ENCODE results near the gene KIF19. TPM values are rescaled to one million over a fixed set of nuclear protein-coding genes. Genes with fewer than 3 reads are reported as not detected.

The KIF19 gene
- polyA plus RNA-seq, 1 donor (not counting 4 experiments of a cell fraction or from before 2014, with no cell fraction given): not detected

- H3K4me1 ChIP-seq (ENCODE audit: control insufficient read depth, extremely low read depth, insufficient read depth, low read length): no peaks in the 10 kb centered on the region
- no peak for DNase-seq (ENCODE audit: low read depth, low spot score)
- no peak overlapping the region for H3K27ac ChIP-seq (ENCODE audit: control insufficient read depth, insufficient read depth, low read length)
- no peak overlapping the region for H3K4me3 ChIP-seq (ENCODE audit: control insufficient read depth in 2 of 3, extremely low read depth in 1 of 3, insufficient read depth in 2 of 3, low read depth in 1 of 3, low read length in 3 of 3)
- dilution Hi-C loops (cut with MboI; ENCODE audit: extremely low pct_ligation_motif_present, low sequenced_read_pairs): no loop called here
- H3K36me3 ChIP-seq (ENCODE audit: control insufficient read depth in 2 of 2, extremely low read depth in 1 of 2, insufficient read depth in 2 of 2, low read length in 2 of 2): no peaks in the 10 kb centered on the region
- no peaks in the 10 kb centered on the region for H3K9me1 ChIP-seq (ENCODE audit: control insufficient read depth, extremely low read depth, insufficient read depth, low read length)
- FAIRE-seq: no peak
- no peak overlapping the region for H3K4me2 ChIP-seq (ENCODE audit: control insufficient read depth, extremely low read depth, insufficient read depth, low read depth, low read length)
- H2AFZ ChIP-seq (ENCODE audit: control insufficient read depth, low read length): no peak overlapping the region
- no peaks in the 10 kb centered on the region for H3K79me2 ChIP-seq (ENCODE audit: control insufficient read depth, insufficient read depth, low read length)
- peaks cover 66% of the 10 kb centered on the region for H3K27me3 ChIP-seq (ENCODE audit: control insufficient read depth, extremely low read depth, insufficient read depth, low read length)
- H3K9ac ChIP-seq (ENCODE audit: control insufficient read depth, extremely low read depth, insufficient read depth, low read length): no peak overlapping the region
- H3K9me3 ChIP-seq (ENCODE audit: control insufficient read depth, low read depth, low read length): no peaks in the 10 kb centered on the region
- H4K20me1 ChIP-seq (ENCODE audit: control insufficient read depth, extremely low read depth, insufficient read depth, low read length): no peaks in the 10 kb centered on the region
- TF ChIP-seq EZH2 (IDR thresholded peaks at IDR 0.05; ENCODE audit: low read length) (no peak), CTCF (optimal IDR thresholded peaks at IDR 0.05 in 1 of 3, IDR thresholded peaks at IDR 0.05 in 1 of 3, conservative IDR thresholded peaks at IDR 0.05 in 1 of 3; ENCODE audit: extremely low read depth in 1 of 3, insufficient read depth in 2 of 3, low read length in 3 of 3) (no peak)
Measured at GRCh38 chr17:74360899-74361229, 34.8 kb downstream of the KIF19 start.

- TF ChIP-seq CTCF (optimal IDR thresholded peaks at IDR 0.05 in 1 of 3, IDR thresholded peaks at IDR 0.05 in 1 of 3, conservative IDR thresholded peaks at IDR 0.05 in 1 of 3; ENCODE audit: extremely low read depth in 1 of 3, insufficient read depth in 2 of 3, low read length in 3 of 3) (peak; percentile 53 to 93 (median 93)), EZH2 (IDR thresholded peaks at IDR 0.05; ENCODE audit: low read length) (no peak)
- Histone ChIP-seq H3K4me1 (ENCODE audit: control insufficient read depth, extremely low read depth, insufficient read depth, low read length) (no peaks in the 10 kb centered on the region), H3K9ac (ENCODE audit: control insufficient read depth, extremely low read depth, insufficient read depth, low read length) (no peak within 1 kb of the TSS), H3K4me2 (ENCODE audit: control insufficient read depth, extremely low read depth, insufficient read depth, low read depth, low read length) (no peak within 1 kb of the TSS), H3K9me3 (ENCODE audit: control insufficient read depth, low read depth, low read length) (no peaks in the 10 kb centered on the region), H3K36me3 (ENCODE audit: control insufficient read depth in 2 of 2, extremely low read depth in 1 of 2, insufficient read depth in 2 of 2, low read length in 2 of 2) (no peaks in the 10 kb centered on the region), H3K9me1 (ENCODE audit: control insufficient read depth, extremely low read depth, insufficient read depth, low read length) (no peaks in the 10 kb centered on the region), H2AFZ (ENCODE audit: control insufficient read depth, low read length) (no peak within 1 kb of the TSS), H3K79me2 (ENCODE audit: control insufficient read depth, insufficient read depth, low read length) (no peaks in the 10 kb centered on the region), H3K4me3 (ENCODE audit: control insufficient read depth in 2 of 3, extremely low read depth in 1 of 3, insufficient read depth in 2 of 3, low read depth in 1 of 3, low read length in 3 of 3) (no peak within 1 kb of the TSS), H3K27ac (ENCODE audit: control insufficient read depth, insufficient read depth, low read length) (no peak within 1 kb of the TSS), H3K27me3 (ENCODE audit: control insufficient read depth, extremely low read depth, insufficient read depth, low read length) (peaks cover 60% of the 10 kb centered on the region), H4K20me1 (ENCODE audit: control insufficient read depth, extremely low read depth, insufficient read depth, low read length) (no peaks in the 10 kb centered on the region)
- dilution Hi-C loops (cut with MboI; ENCODE audit: extremely low pct_ligation_motif_present, low sequenced_read_pairs): no loop called here
- DNase-seq (ENCODE audit: low read depth, low spot score): no peak
- no peak for FAIRE-seq
Measured at GRCh38 chr17:74361230-74362068, 35.4 kb downstream of the KIF19 start, which contains the start of gene BTBD17. BTBD17 (minus strand) TSS chr17:74361868; CDS start chr17:74361819, 49 bp downstream.
